UCSD-AML1 (cell line): ENCODE measurements around the gene WNT1.

Source experiments
- DNase-seq: peaks from one replicate; lab custom pipeline; 2025; ENCODE audit not compliant: unreplicated experiment; lab: John Stamatoyannopoulos, UW

The WNT1 gene

DNA sequence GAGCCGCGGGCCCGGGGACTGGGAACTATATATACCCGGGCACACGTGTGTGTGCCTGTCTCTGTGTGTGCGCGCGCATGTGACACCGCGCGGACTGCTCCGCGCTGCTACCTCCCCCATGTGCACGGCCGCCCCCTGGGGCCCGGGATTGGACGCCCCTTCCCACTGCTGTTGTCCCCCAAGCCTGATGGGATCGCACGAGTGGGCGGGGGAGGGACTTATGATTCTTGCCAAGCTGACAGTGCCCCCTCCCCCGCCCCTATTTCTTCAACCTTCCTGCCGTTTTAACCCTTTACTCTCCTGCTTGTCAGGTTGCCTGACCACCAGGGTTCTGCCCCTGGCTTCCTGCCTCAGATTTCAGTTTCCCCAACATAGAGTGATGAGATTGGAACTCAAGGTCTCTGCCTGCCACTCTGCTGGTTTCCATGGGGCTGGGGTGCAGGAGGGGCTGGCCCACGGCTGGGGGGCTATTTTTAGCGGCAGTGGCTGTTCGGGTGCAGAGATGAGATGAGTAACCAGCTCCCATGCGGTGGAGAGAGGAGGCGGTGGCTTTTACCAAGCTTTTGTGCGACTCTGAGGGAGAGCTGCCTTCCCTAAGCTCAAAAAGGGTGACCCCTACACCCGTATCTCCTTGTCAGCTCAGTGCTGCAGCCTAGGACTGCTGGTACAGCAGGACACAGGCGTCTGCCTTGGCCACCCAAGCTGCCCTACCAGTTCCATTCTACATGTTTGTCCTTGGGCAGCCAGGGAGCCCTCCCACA lies 21.4 kb downstream of the WNT1 start, which contains the start of gene DDN:
DDN (minus strand) TSS at position 5 of the 761 bp plus-strand sequence. CDS start 88 bp downstream, outside the sequence.
- DNase-seq = peak; percentile 70

DNA sequence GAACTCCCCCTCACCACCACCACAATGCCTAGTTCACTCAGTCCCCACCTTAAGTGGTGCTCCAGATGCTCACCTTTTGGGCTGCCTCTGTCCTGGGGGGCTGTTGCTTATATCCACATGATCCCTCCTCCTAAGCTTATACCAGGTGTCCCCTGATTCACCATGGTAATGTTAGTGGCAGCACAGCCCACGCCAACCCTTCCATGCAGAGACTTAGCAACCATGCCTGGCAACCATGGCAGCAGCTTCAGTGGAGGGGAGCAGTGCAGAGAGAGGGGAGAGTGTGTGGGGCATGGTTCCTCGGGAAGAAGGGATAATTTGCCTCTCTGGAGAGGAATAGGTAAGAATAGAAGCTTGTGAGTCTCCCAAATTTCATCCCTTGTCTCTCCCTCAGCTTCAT lies 22.2 kb downstream of the WNT1 start:
- no peak for DNase-seq

DNA sequence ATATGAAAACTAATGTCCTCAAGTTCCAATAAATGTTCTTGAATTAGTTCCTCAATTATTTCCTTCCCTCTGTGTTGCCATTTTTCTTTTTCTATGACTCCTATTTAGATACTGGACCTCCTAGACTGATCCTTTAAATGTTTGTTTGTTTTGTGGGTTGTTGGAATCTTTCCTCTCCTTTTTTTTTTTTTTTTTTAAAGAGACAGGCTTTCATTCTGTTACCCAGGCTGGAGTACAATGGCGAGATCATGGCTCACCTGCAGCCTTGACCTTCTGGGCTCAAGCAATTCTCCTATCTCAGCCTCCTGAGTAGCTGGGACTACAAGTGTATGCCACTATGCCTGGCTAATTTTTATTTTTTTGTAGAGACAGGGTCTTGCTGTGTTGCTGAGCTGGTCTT lies 30.8 kb downstream of the WNT1 start:
- DNase-seq = no peak

DNA sequence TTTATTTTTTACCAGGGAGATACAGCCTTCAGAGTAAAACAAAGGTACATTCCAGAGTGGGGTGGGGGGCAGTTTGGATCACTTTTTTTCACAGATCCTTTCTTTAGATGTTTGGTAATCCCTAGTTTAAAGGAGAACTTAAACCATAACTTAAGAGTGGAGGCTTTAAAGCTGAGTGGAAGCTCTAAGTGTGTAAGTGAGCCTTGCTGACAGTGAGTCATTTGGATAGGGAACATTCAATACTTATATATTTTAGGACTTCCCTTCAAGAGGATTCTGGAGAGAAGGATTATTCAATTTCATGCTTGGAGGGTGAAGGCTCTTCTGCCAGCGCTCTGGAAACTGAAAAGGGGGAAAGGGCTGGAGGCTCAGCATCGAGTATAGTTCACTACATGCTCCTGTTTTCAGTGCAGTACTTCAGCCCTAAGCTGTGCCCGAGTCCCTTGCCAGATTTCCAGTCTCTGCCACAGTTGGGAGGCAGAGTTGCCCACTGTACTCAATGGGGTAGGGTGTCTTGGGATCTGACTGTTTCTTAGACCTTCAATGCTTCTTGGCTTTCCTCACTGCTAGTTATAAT lies 32.1 kb downstream of the WNT1 start:
- DNase-seq = no peak

DNA sequence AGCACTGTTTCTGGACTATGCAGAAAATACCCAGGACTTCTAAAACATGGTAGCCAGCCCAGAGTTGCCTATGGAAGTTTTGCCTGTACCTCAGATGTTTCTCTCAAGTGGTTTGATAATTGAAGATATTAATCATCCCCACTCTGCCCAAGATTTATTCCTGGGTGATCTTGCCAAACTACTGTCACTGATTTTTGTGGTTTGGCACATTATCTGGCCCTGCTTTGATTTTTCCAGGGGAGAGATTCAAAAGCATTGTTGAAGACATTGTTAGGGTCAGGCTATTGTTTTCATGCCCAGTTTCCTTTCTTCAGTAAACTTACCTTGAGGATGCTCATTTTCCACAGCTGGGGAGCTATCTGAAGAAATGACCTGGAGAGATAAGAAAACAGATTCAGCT lies 34.6 kb downstream of the WNT1 start:
- DNase-seq = no peak

DNA sequence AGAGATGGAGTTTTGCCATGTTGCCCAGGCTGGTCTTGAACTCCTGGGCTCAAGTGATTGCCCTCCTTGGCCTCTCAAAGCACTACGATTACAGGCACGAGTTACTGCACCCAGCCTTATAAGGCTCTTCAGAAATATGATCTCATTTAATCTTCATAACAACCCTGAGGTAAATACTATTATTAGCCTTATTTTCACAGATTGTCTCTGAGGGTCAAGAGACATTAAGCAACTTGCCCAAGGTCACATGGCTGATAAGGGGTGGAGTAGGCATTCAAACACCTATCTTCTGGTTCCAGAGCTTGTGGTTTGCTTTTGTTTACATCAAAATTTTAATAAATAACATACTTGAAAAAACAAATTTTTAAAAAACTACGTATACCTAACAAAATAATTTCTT lies 35.3 kb downstream of the WNT1 start:
- DNase-seq = no peak

DNA sequence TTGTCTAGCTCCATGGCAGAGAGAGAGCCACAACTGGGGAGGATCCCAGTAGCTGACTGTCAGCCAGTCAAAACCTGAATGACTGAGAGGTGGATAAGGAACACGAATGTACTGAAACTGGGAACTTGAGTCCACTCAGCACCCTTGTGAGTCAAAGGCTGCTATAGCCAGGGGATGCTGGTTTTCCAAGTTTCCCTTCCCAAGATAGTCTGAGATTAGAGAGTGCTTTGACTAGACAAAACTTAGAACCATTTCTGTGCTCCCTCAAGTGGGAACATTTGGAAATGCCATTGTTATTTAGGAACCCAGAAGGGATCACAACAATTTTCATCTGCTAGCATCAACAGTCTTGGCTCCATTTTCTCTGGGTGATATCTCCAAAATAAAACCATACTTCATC lies 36.4 kb downstream of the WNT1 start:
- DNase-seq = no peak

DNA sequence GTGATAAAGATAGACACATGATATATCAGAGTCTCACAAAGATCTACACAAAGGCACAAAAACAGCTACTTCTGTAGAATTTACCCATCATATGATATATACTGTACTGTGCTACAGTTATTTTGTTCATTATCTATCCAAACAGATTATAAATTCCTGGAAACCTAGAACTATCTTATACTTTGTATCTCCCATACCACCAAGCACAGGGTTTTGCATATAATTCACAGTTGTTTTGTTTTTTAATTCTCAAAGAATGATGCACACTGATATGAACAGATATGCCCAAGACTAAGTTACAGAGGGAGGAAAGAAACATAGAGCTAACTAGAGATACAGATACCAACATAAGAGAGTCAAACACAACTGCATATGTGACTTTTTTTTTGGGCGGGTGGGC lies 37.1 kb downstream of the WNT1 start:
- DNase-seq = no peak

DNA sequence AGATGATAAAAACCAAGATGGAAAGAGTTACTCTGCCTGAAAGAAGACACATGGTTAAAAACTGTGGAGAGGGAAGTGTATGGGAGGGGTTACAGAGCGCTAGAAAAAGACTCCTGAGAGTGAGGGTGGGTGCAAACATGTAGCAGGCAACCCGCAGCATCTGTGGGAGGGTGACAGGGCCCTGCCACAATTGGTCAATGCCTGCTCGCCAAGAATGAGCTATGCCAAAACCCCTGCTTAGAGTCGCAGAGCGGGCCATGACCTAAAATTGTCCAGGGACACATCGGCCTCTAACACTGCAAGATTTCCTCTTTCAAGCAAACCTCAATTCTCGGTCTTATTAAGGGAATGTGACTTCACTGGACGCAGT lies 39.8 kb downstream of the WNT1 start:
- DNase-seq = peak; percentile 65

DNA sequence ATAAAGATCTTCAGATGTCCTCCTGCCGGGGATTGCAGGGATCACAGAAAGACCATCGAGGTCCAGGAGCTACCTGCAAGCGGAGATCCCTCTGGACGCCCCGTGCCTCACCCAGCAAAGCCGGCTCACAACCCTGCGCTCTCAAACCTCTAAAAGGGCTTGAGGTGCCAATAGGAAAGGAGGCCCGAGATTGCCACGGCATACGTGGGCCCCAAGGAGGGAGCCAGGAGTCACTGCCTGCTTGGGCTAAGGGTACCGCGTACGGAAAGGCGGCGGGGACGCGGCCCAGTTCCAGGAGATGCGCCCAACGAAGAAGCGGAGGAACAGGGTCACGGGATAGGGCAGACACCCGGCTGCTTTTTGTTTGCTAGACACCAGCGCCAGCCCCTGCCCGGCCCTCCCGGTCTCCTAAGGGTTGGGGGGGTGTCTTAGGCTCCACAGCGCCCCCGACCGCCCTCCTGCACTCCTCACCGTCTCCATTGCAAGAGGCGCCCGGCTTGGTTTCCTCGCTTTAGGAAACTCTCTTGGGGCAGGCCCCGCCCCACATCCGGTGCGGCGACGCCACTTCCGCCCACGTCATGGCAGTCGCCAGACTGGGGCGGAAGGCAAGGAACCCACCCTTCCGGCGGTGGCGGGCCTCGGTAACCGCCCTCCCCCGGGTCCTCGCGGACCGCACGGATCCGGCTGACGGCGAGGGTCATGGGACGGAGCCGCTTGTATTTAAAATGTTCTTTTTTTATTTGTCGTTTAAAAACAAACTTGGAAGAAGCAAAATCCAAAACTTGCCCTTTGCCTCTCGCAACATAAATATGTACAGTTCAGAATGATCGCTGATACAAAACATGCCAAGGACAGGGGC lies 40.4 kb downstream of the WNT1 start, which contains the start of gene PRKAG1:
PRKAG1 (minus strand) TSS at position 516 of the 859 bp plus-strand sequence; CDS start at position 480, 36 bp downstream.
- DNase-seq = peak; percentile 98

DNA sequence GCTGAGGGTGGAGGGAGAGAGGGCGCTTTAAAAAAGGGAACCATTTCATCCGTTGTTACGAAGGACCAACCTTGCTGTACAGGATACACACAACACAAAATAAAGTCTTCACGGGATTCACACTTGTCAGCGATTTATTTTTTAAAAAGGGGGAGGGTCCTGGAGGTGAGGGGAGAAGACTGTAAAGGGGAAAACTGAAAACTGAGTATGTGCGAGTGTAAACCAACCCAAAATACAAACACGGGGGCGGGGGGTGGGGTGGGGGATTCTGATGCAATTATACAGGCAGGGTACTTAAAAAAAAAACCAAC lies 41.0 kb downstream of the WNT1 start:
- DNase-seq = no peak

DNA sequence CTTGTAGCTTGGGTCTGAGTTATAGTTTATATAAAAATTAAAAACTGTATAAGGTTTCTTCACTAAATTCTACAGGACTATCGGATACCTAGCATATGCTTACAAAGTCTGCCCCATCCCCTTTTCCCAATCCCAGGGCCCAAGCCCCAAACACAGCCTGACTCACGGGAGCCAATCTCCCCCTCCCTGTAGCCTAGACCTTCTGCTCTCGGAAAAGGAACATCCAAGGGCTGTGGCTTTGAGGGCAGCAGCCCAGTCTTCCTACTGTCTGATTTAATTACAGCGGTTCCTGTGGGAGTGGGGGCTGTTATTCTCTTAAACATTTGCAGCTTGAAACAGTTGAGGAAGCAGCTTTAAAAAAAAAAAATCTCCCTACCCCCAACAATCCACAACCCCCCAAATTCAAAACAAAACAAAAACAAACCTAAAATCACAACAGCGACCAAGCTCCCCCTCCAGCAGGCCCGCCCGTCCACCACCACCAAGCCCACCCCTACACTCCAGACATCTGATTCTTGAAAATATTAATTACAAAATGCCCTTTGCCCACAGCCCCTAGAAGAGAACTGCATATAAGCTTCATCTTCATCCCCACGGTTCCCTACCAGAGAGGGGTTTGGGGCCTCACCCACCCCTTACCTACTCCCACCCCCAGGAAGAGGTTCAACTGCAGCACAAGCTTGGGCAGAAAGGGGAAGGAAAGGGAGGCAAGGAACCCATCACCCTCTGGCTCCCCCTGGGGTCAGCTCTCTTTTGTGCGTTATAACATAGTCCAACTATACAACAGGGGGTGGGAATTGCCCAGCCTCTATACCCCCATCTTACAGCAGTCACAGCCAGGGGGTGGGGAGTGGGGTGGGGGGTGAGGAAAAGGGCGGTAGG lies 41.6 kb downstream of the WNT1 start:
- DNase-seq = peak; percentile 71

DNA sequence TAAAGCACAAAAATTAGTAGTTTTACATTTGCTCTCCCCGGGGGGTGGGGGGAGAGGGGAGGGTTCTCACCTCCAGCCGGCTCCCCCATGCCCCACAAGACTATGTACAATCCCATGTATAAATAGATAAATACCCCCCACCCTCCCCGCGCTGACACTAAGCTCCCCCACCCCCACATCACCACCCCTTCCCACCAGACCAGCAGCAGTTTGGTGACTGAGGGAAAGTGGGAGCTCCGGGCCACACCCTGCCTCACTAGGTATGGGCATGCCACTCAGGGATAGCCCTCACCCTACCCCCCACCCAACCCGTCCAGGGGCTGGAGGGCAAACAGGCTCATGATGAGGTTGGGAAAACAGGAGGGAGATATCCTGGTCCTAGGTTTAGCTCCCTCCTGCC lies 42.3 kb downstream of the WNT1 start:
- no peak for DNase-seq

DNA sequence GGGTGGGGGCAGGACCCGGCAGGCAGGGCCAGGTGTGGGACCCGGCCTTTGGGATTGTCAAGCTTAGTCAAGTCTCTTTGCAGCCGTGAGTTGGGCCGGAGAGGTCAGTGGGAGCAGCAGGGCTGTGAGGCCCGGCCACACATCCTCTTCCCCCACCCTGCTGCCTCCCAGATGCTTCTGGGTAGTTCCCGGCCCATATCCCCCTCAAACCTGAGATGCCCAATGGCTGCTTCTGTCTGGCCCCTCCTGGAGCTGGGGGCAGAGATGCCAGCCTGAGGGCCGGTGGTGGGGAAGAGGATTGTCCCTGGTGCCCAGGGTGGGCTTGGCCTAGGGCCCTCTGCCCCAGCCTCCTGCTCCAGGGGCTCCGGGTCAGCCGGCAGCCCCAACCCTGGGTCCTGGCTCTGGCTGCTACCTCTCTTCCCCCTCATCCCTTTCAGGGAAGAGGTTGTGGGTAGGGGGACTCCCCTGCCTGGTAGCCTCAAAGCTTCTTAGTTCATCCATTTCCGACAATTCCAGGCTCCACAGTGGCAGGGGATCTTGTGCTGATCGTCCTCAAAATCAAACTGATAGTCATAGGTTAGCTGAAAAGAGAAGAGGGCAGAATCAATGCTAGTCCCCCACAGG lies 43.3 kb downstream of the WNT1 start:
- no peak for DNase-seq

DNA sequence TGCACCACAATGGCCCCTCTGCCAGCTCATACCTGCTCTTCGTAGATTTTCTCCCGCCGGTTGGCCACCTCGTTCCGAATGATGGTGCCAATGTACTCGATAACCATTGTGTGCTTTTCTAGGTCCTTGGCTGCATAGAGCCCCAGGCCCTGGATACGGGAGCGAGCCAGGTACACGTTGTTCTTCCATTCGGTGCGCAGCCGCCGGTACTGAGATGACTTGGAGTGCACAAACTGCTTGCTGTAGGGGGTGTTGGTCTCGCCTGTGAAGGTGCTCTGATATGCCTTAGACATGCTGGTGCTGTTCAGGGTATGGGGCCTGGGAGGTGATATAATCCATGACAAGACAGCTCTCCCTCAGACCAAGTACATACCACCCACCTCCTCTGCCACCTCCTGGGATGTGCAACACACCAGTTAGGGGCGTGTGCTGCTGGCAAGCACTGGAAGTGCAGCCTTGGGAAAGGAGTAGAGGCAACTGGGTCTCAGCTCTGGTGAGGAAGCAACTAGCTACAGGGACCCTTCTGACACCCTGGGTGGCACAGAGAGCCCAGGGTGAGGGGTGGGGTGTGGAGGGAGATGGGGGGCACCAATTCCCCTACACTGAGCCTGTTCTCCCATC lies 44.5 kb downstream of the WNT1 start:
- DNase-seq = no peak

DNA sequence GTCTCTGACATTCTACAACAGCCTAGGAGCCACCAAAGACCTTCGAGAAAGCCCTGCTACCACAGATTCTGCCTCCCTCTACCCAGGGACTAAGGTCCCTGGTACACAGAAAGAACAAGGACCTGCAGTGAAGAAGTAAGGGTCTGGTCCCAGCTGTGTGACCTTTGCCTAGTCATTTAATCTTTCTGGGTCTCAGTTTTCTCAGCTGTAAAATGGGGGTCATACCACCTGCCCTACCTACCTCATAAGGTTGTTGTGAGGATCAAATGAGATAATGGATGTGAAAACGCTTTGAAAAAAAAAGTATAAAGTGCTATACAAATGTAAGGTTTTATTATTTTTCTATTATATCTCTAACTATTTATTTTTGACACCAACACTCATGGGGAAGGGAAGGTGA lies 45.7 kb downstream of the WNT1 start:
- no peak for DNase-seq

DNA sequence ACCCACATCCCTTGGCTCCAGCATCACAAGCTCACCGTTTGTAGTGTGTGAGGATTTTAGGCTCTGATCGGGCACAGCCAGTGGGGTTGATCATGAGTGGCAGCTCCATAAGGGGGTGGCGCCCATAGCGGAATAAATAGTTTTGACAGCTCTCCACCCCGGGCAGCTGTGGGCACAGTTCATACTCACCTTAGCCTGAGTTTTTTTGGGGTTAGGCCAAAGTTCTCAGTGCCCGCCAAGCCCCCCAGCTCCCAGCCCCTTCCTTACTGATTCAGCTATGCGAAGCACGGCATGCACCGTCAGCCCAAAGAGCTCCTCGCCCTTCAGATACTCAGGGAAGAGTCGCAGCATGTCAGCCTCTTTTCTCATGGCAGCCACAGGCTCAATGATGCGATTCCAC lies 46.4 kb downstream of the WNT1 start:
- no peak for DNase-seq

DNA sequence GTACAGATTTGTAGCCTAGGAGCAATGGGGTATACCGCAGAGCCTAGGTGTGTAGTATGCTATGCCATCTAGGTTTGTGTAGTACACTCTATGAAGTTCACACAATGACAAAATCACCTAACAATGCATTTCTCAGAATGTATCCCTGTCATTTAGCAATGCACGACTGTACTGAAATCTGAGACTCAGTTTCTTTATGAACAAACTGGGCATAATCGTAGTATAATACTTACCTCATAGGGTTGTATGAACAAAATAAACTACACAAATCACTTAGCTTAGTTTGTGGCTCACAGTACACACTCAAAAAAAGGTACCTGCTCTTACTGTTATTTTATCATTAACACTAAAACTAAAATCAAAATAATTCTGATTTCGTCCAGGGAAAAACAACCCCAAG lies 47.3 kb downstream of the WNT1 start:
- no peak for DNase-seq

DNA sequence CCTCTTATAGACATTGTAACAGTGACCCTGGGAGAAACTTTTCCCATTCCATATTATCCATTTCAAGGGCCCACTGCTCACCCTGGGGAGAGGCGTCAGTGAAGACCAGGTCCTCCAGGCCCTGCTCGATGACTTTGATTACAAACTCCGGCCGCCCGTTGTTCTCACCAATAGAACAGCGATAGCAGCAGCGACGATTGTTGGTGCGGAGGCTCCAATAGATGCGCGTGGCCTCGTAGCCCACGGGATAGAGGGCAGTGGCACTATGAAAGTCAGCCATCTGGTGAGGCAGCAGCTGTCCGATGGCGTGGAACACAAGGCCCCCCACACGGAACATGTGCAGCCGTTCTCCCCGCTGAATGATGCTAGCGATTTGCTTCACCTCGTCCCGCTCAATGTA lies 48.0 kb downstream of the WNT1 start:
- DNase-seq = no peak
